HCT116 (cell line): ENCODE results near the gene SGCA. TPM values are rescaled to one million over a fixed set of nuclear protein-coding genes. Genes with fewer than 3 reads are reported as not detected.

Experiments
- ATAC-seq: fragments of 200-7000 bp; cut with Tn5 transposase; 2 replicates; pipeline ENCODE4 v1.9.1; 2020; ENCODE audit warnings: mild to moderate bottlenecking, moderate library complexity
- BruUV-seq: library from RNA; stranded (reverse); fragments of 400-500 nt; replicated peaks from 2 replicates; lab custom pipeline; 2021; lab: Mats Ljungman, UMichigan
- CTCF ChIA-PET: fragments of 300-600 bp; sonication (Branson Sonifier 250); formaldehyde crosslinking; loops from one replicate; lab custom pipeline; 2021; ENCODE audit warnings: antibody characterized with exemption; lab: Charles Lee
- POLR2A ChIA-PET: fragments of 300-600, 350-600 bp; sonication (Branson Sonifier 250); formaldehyde crosslinking; loops from one replicate; lab custom pipeline; 2021; ENCODE audit warnings: antibody characterized with exemption; lab: Charles Lee
- RAD21 ChIA-PET, 2 experiments: fragments of 300-600 bp; sonication (Branson Sonifier 250); formaldehyde crosslinking; loops; one replicate each; lab custom pipeline; 2023; ENCODE audit warnings: low total read pairs in 2 of 2; ENCODE audit not compliant: uncharacterized antibody in 2 of 2, unreplicated experiment in 2 of 2, low non-redundant PET in 1 of 2; lab: Charles Lee
- DNase-seq: peaks from one replicate; pipeline ENCODE4 v3.0.0-alpha.2; 2010; ENCODE audit warnings: low read depth, low spot score
- H2AFZ ChIP-seq: fragments of 200-600 bp; shearing (Covaris generic), sonication (generic); 2 replicates; pipeline ENCODE4 v1.6.1; 2017; ENCODE audit warnings: low read depth, mixed run types, mixed read lengths, antibody characterized with exemption, low read length; ENCODE audit not compliant: poor library complexity, severe bottlenecking
- H3K27ac ChIP-seq: 2 replicates; pipeline ENCODE4 v1.5.1; 2012; ENCODE audit warnings: low read depth, low read length
- H3K27me3 ChIP-seq: fragments of 200-600 bp; sonication (generic); 2 replicates; pipeline ENCODE4 v1.6.1; 2016; ENCODE audit warnings: mixed run types, low read length, mixed read lengths; ENCODE audit not compliant: insufficient read depth
- H3K36me3 ChIP-seq, 2 experiments: fragments of 200-500 bp in 1 of 2; fragments of 200-600 bp in 1 of 2; sonication (Bioruptor generic) in 1 of 2; sonication (generic) in 1 of 2; 2 replicates each; pipeline versions ENCODE4 v1.5.1 to v1.6.1; 2014 to 2016; ENCODE audit warnings: low read length in 2 of 2, inconsistent platforms in 1 of 2, mixed read lengths in 1 of 2, mixed run types in 1 of 2; ENCODE audit not compliant: insufficient read depth in 2 of 2, control insufficient read depth in 1 of 2
- H3K4me1 ChIP-seq, 2 experiments: fragments of 200-600 bp in 1 of 2; sonication (generic) in 1 of 2; 2 replicates each; pipeline versions ENCODE4 v1.5.1 to v1.6.1; 2012 to 2017; ENCODE audit warnings: low read length in 2 of 2, inconsistent platforms in 1 of 2, mild to moderate bottlenecking in 1 of 2, mixed read lengths in 1 of 2, mixed run types in 1 of 2, moderate library complexity in 1 of 2; ENCODE audit not compliant: insufficient read depth in 2 of 2, control insufficient read depth in 1 of 2
- H3K4me2 ChIP-seq: fragments of 200-600 bp; sonication (generic); 2 replicates; pipeline ENCODE4 v1.6.1; 2017; ENCODE audit warnings: mixed run types, low read length, mixed read lengths
- H3K4me3 ChIP-seq, 2 experiments: fragments of 200-600 bp in 1 of 2; sonication (generic) in 1 of 2; replicated peaks in 1 of 2; 2 replicates each; pipeline ENCODE4 v1.5.1; 2011 to 2016; ENCODE audit warnings: low read length in 2 of 2, control low read depth in 1 of 2, low read depth in 1 of 2, mild to moderate bottlenecking in 1 of 2, mixed read lengths in 1 of 2, mixed run types in 1 of 2
- H3K79me2 ChIP-seq: fragments of 200-600 bp; sonication (generic); 2 replicates; pipeline ENCODE4 v1.6.1; 2017; ENCODE audit warnings: mild to moderate bottlenecking, mixed run types, low read length, moderate library complexity, mixed read lengths; ENCODE audit not compliant: insufficient read depth
- H3K9ac ChIP-seq: fragments of 200-600 bp; sonication (generic); 2 replicates; pipeline ENCODE4 v1.6.1; 2016; ENCODE audit warnings: low read length, mixed read lengths
- H3K9me2 ChIP-seq: fragments of 200-600 bp; sonication (generic), shearing (Covaris generic); 2 replicates; pipeline ENCODE4 v1.6.1; 2017; ENCODE audit warnings: mixed run types, mild to moderate bottlenecking, moderate library complexity; ENCODE audit not compliant: insufficient read depth
- H3K9me3 ChIP-seq, 2 experiments: fragments of 200-500 bp in 1 of 2; fragments of 200-600 bp in 1 of 2; sonication (Bioruptor generic) in 1 of 2; sonication (generic) in 1 of 2; 2 replicates each; pipeline ENCODE4 v1.6.1; 2014 to 2017; ENCODE audit warnings: low read length in 2 of 2, mixed read lengths in 2 of 2, inconsistent platforms in 1 of 2, low read depth in 1 of 2, mild to moderate bottlenecking in 1 of 2, mixed run types in 1 of 2, moderate library complexity in 1 of 2; ENCODE audit not compliant: control insufficient read depth in 1 of 2, insufficient read depth in 1 of 2
- H4K20me1 ChIP-seq: fragments of 200-600 bp; sonication (generic), shearing (Covaris generic); 2 replicates; pipeline ENCODE4 v1.6.1; 2017; ENCODE audit warnings: mixed run types, mild to moderate bottlenecking, moderate library complexity; ENCODE audit not compliant: insufficient read depth
- CBX3 ChIP-seq: IDR thresholded peaks from 2 replicates; pipeline ENCODE4 v1.6.1; 2012; ENCODE audit warnings: low read depth
- CEBPB ChIP-seq: IDR thresholded peaks from 2 replicates; pipeline ENCODE4 v1.6.1; 2012; ENCODE audit warnings: low read depth
- CTCF ChIP-seq, 3 experiments: fragments of 200-600 bp in 1 of 3; sonication (generic) in 1 of 3; IDR thresholded peaks in 2 of 3; conservative IDR thresholded peaks in 1 of 3; 2 replicates each; pipeline ENCODE4 v1.5.1; 2012 to 2017; ENCODE audit warnings: low read depth in 2 of 3, low read length in 2 of 3, antibody characterized with exemption in 1 of 3, borderline replicate concordance in 1 of 3, control low read depth in 1 of 3, mild to moderate bottlenecking in 1 of 3, mixed read lengths in 1 of 3, mixed run types in 1 of 3, moderate library complexity in 1 of 3; ENCODE audit not compliant: insufficient read depth in 1 of 3
- EGR1 ChIP-seq: IDR thresholded peaks from 2 replicates; pipeline ENCODE4 v1.6.1; 2012; ENCODE audit warnings: low read depth
- ELF1 ChIP-seq: IDR thresholded peaks from 2 replicates; pipeline ENCODE4 v1.6.1; 2012; ENCODE audit warnings: low read depth, borderline replicate concordance
- EZH2 ChIP-seq: fragments of 200-600 bp; sonication (generic); IDR thresholded peaks from 2 replicates; pipeline ENCODE4 v1.6.1; 2017; ENCODE audit warnings: antibody characterized with exemption, mixed run types
- FOSL1 ChIP-seq: IDR thresholded peaks from 2 replicates; pipeline ENCODE4 v1.6.1; 2012; ENCODE audit warnings: low read depth
- JUND ChIP-seq: IDR thresholded peaks from 2 replicates; pipeline ENCODE4 v1.6.1; 2012
- POLR2A ChIP-seq: IDR thresholded peaks from 2 replicates; pipeline ENCODE4 v1.7.0; 2011; ENCODE audit warnings: borderline replicate concordance; ENCODE audit not compliant: insufficient read depth, insufficient read length; ENCODE audit errors: extremely low read depth
- POLR2AphosphoS5 ChIP-seq: IDR thresholded peaks from 2 replicates; pipeline ENCODE4 v1.6.1; 2011; ENCODE audit warnings: mild to moderate bottlenecking, low read depth, low read length, moderate library complexity
- SIN3A ChIP-seq: IDR thresholded peaks from 2 replicates; pipeline ENCODE4 v1.6.1; 2012; ENCODE audit warnings: low read depth
- SP1 ChIP-seq: IDR thresholded peaks from 2 replicates; pipeline ENCODE4 v1.6.1; 2012; ENCODE audit warnings: low read depth
- SRF ChIP-seq: IDR thresholded peaks from 2 replicates; pipeline ENCODE4 v1.6.1; 2012; ENCODE audit warnings: low read depth
- TCF7L2 ChIP-seq: IDR thresholded peaks from 2 replicates; pipeline ENCODE4 v1.7.0; 2011; ENCODE audit warnings: borderline replicate concordance, inconsistent platforms; ENCODE audit not compliant: insufficient read depth, insufficient read length; ENCODE audit errors: extremely low read depth
- intact Hi-C: fragments of 100-400 bp; cut with micrococcal nuclease; formaldehyde crosslinking; loops from 2 replicates; pipeline ENCODE4 v1.10.0; 2022
- total RNA-seq: library from RNA; stranded (reverse); gene quantifications from one replicate; pipeline ENCODE4 v1.2.1, GENCODE V29; 2021; ENCODE audit not compliant: unreplicated experiment
- TF ChIP-seq, protein P1 (sequence below): IDR thresholded peaks from 2 replicates; pipeline ENCODE4 v1.6.1; 2011; ENCODE audit warnings: mild to moderate bottlenecking, low read length, moderate library complexity; ENCODE audit not compliant: insufficient replicate concordance; ENCODE audit errors: extremely low read depth
- TF ChIP-seq, protein P2 (sequence below): IDR thresholded peaks from 2 replicates; pipeline ENCODE4 v1.6.1; 2012
- TF ChIP-seq, protein P3 (sequence below): IDR thresholded peaks from 2 replicates; pipeline ENCODE4 v1.6.1; 2012

SGCA gene
- total RNA-seq, 1 experiment from 2014 or later, result 0.37 TPM

- ATAC-seq, result no peak
- no peak for DNase-seq
- Histone ChIP-seq H3K9ac (no peak overlapping the region), H2AFZ (no peak overlapping the region), H3K4me3 (no peak overlapping the region), H3K27ac (no peak overlapping the region), H3K9me2 (no peaks in the 10 kb centered on the region), H3K4me2 (no peak overlapping the region), H3K27me3 (no peaks in the 10 kb centered on the region)
- ChIA-PET CTCF (interaction anchor here (1.7 to 2.0 kb wide), 2 partner anchors 17 to 56 kb away, joined by 5 to 8 read pairs; partner anchors contain the start of gene TMEM92), POLR2A (interaction anchor here (1.3 kb wide), 1 partner anchor 57 kb away, joined by 4 read pairs; the partner anchor contains the start of gene TMEM92), RAD21 (no interaction called here)
- no peak for TF ChIP-seq JUND
- TF ChIP-seq CBX3, result no peak
- TF ChIP-seq SIN3A, result no peak
- no peak for TF ChIP-seq EZH2
- TF ChIP-seq ELF1, result no peak
- no peak for TF ChIP-seq CEBPB
- no peak for TF ChIP-seq FOSL1
- no peak for TF ChIP-seq CTCF (IDR thresholded peaks at IDR 0.05 in 2 of 3, conservative IDR thresholded peaks at IDR 0.05 in 1 of 3; ENCODE audit: borderline replicate concordance in 1 of 3, insufficient read depth in 1 of 3, low read depth in 2 of 3, low read length in 2 of 3)
- TF ChIP-seq POLR2AphosphoS5, result no peak
- TF ChIP-seq, protein P1, sequence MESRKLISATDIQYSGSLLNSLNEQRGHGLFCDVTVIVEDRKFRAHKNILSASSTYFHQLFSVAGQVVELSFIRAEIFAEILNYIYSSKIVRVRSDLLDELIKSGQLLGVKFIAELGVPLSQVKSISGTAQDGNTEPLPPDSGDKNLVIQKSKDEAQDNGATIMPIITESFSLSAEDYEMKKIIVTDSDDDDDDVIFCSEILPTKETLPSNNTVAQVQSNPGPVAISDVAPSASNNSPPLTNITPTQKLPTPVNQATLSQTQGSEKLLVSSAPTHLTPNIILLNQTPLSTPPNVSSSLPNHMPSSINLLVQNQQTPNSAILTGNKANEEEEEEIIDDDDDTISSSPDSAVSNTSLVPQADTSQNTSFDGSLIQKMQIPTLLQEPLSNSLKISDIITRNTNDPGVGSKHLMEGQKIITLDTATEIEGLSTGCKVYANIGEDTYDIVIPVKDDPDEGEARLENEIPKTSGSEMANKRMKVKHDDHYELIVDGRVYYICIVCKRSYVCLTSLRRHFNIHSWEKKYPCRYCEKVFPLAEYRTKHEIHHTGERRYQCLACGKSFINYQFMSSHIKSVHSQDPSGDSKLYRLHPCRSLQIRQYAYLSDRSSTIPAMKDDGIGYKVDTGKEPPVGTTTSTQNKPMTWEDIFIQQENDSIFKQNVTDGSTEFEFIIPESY, result no peak
- no peak for TF ChIP-seq POLR2A
- TF ChIP-seq, protein P2, sequence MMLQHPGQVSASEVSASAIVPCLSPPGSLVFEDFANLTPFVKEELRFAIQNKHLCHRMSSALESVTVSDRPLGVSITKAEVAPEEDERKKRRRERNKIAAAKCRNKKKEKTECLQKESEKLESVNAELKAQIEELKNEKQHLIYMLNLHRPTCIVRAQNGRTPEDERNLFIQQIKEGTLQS, result no peak
- TF ChIP-seq SRF, result no peak
- TF ChIP-seq SP1, result no peak
- TF ChIP-seq, protein P3, sequence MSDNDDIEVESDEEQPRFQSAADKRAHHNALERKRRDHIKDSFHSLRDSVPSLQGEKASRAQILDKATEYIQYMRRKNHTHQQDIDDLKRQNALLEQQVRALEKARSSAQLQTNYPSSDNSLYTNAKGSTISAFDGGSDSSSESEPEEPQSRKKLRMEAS, result no peak
- no peak for TF ChIP-seq EGR1
- no peak for TF ChIP-seq TCF7L2
- TF ChIP-seq, all 23 proteins: peak for 0
- Histone ChIP-seq H3K4me1 (peaks cover 25 to 39% of the 10 kb centered on the region in 2 experiments), H3K79me2 (no peaks in the 10 kb centered on the region), H4K20me1 (no peaks in the 10 kb centered on the region), H3K9me3 (no peaks in the 10 kb centered on the region), H3K36me3 (no peaks in the 10 kb centered on the region)
- intact Hi-C loops, result no loop called here
- no TSS peak for BruUV-seq
These were observed 51.8 kb downstream of the SGCA start for GRCh38 chr17:50217591-50217990.
